ENCODE measurements around the gene PCNX2. TPM values are rescaled to one million over a fixed set of nuclear protein-coding genes. Genes with fewer than 3 reads are reported as not detected.

PCNX2 gene
- total and polyA plus RNA-seq, 2 of the 8 experiments (the other 6 are each of a cell fraction or from before 2014, with no cell fraction given), result 46.1 to 57.6 TPM

DNA sequence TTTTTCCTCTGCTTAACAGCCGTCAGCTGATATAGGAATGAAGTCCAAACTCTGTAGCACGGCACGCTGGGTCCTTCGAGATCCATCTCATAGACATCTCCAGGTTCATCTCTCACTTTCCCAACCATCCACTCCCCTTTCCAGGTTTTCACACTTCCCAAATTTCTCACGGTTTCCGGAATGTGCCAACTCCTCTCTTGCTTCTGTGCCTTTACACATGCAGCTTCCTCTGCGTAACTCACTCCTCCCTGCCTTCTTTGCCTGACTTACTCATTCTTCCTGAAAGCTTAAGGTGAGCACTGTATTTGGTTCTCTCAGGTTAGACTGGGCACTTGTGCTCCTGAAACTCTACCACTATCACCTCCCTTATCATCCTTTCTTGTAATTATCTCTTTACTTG is 168.4 kb downstream of the PCNX2 start:
- no peaks in the 10 kb centered on the region for H4K20me1 ChIP-seq (replicated peaks in 1 of 2; ENCODE audit: control insufficient read depth in 1 of 2, insufficient read depth in 2 of 2, low read length in 2 of 2)
- no peak overlapping the region for H3K9ac ChIP-seq (replicated peaks in 1 of 4; ENCODE audit: extremely low read depth in 1 of 4, low read depth in 3 of 4, low read length in 3 of 4)
- H4K8ac ChIP-seq (ENCODE audit: extremely low read depth, insufficient read depth, low read length), result no peak overlapping the region
- H3K14ac ChIP-seq (ENCODE audit: insufficient read length), result no peak overlapping the region
- H3K4ac ChIP-seq (replicated peaks; ENCODE audit: insufficient read length, low read depth, low read length), result no peak overlapping the region
- no peak for TF ChIP-seq GTF2F1 (IDR thresholded peaks at IDR 0.05; ENCODE audit: borderline replicate concordance, low read depth, low read length)
- no peak for TF ChIP-seq TAF1 (IDR thresholded peaks at IDR 0.05; ENCODE audit: low read depth, low read length)
- no peak for TF ChIP-seq KDM5A (IDR thresholded peaks at IDR 0.05; ENCODE audit: low read length)
- no peak for TF ChIP-seq CTCF (IDR thresholded peaks at IDR 0.05; ENCODE audit: control extremely low read depth in 1 of 3, insufficient read depth in 1 of 3, low read depth in 1 of 3, low read length in 3 of 3)
- TF ChIP-seq HDAC6 (IDR thresholded peaks at IDR 0.05; ENCODE audit: low read depth, low read length), result no peak
- TF ChIP-seq, protein P1, sequence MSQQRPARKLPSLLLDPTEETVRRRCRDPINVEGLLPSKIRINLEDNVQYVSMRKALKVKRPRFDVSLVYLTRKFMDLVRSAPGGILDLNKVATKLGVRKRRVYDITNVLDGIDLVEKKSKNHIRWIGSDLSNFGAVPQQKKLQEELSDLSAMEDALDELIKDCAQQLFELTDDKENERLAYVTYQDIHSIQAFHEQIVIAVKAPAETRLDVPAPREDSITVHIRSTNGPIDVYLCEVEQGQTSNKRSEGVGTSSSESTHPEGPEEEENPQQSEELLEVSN (IDR thresholded peaks at IDR 0.05), result no peak
- no peak for TF ChIP-seq RXRA (IDR thresholded peaks at IDR 0.05; ENCODE audit: insufficient read depth, low read depth, low read length)
- no peak for TF ChIP-seq POLR2AphosphoS5 (IDR thresholded peaks at IDR 0.05; ENCODE audit: low read depth, low read length)
- no peak for TF ChIP-seq MAFK (IDR thresholded peaks at IDR 0.05; ENCODE audit: low read depth, low read length)
- TF ChIP-seq RFX5 (IDR thresholded peaks at IDR 0.05; ENCODE audit: borderline replicate concordance, low read depth, low read length), result no peak
- no peak for TF ChIP-seq BCL11A (IDR thresholded peaks at IDR 0.05; ENCODE audit: low read depth in 2 of 2, low read length in 2 of 2)
- no peaks in the 10 kb centered on the region for H3K79me1 ChIP-seq (ENCODE audit: low read depth, low read length)
- no peak overlapping the region for H2AK5ac ChIP-seq (ENCODE audit: low read depth, low read length)
- CTCF ChIA-PET (ENCODE audit: partially characterized antibody), result no interaction called here
- no peak overlapping the region for H4K91ac ChIP-seq (replicated peaks; ENCODE audit: insufficient read length, low read length)
- H3K36me3 ChIP-seq (ENCODE audit: control insufficient read depth in 2 of 4, insufficient read depth in 4 of 4, low read length in 3 of 4), result peaks cover 3 to 39% (median 8%) of the 10 kb centered on the region in 4 experiments; a peak in 6 of 8 replicates
- 88% methylated on average over 7 of the region's 7 CpGs; no CpG with 5 or more reads in 1 of the 2 experiments for WGBS, 2 experiments (ENCODE audit: extremely low coverage in 1 of 2, insufficient coverage in 1 of 2, insufficient read length in 1 of 2, insufficient replicate concordance in 2 of 2, low coverage in 1 of 2, low lambda C conversion rate in 2 of 2, missing lambda C conversion rate in 1 of 2)
- no peak overlapping the region for H3K4me2 ChIP-seq (ENCODE audit: insufficient read depth in 1 of 2, low read depth in 2 of 2, low read length in 2 of 2)
- H2BK15ac ChIP-seq (ENCODE audit: low read length), result no peak overlapping the region
- no peak overlapping the region for H2BK120ac ChIP-seq (replicated peaks; ENCODE audit: low read depth, low read length)
- no peak overlapping the region for H2BK12ac ChIP-seq (ENCODE audit: low read depth, low read length)
- H3K56ac ChIP-seq (replicated peaks; ENCODE audit: insufficient read length, low read depth, low read length), result no peak overlapping the region
- DNase-seq (ENCODE audit: low read depth in 1 of 2, low spot score in 2 of 2) (no peak), FAIRE-seq (no peak)
- H3K23ac ChIP-seq (ENCODE audit: insufficient read length), result no peak overlapping the region
- H3K18ac ChIP-seq (ENCODE audit: extremely low read depth, low read length), result no peak overlapping the region
- H3K9me3 ChIP-seq (ENCODE audit: insufficient read depth in 2 of 2, low read depth in 1 of 2, low read length in 1 of 2), result no peaks in the 10 kb centered on the region
- no peak overlapping the region for H2BK20ac ChIP-seq (ENCODE audit: low read length)
- no peak overlapping the region for H2AFZ ChIP-seq (ENCODE audit: low read length)
- H3K79me2 ChIP-seq (ENCODE audit: control insufficient read depth in 1 of 2, insufficient read depth in 2 of 2, low read length in 2 of 2), result no peaks in the 10 kb centered on the region
- H3K27me3 ChIP-seq (replicated peaks in 1 of 4; ENCODE audit: control insufficient read depth in 3 of 4, extremely low read depth in 1 of 4, insufficient read depth in 3 of 4, low read length in 3 of 4), result no peaks in the 10 kb centered on the region
- H4K5ac ChIP-seq (ENCODE audit: insufficient read length, low read depth, low read length), result no peak overlapping the region
- no peak overlapping the region for H2BK5ac ChIP-seq (ENCODE audit: low read depth, low read length)
- no peak overlapping the region for H3K4me3 ChIP-seq (ENCODE audit: extremely low read depth in 1 of 4, insufficient read depth in 2 of 4, low read depth in 3 of 4, low read length in 4 of 4)
- no peaks in the 10 kb centered on the region for H3K4me1 ChIP-seq (replicated peaks in 1 of 4; ENCODE audit: control insufficient read depth in 3 of 4, insufficient read depth in 4 of 4, low read length in 3 of 4)
- POLR2A ChIA-PET (ENCODE audit: partially characterized antibody), result no interaction called here
- peaks cover 2% of the 10 kb centered on the region; the same call in 1 of the 2 replicates for H3K23me2 ChIP-seq (ENCODE audit: low read depth, low read length)
- H3K27ac ChIP-seq (ENCODE audit: low read depth, low read length), result no peak overlapping the region
